Cardiac fibroblast (primary cell): ENCODE data around the gene ENOX2.

Experiments used
- DNase-seq, 2 donors: peaks; one replicate each; pipeline versions ENCODE4 v3.0.0 to v3.0.0-alpha.2; 2010; ENCODE audit warnings: low read depth in 2 of 2
- H3K4me3 ChIP-seq, 2 donors: replicated peaks in 1 of 2; 1 replicate in 1 of 2; 2 replicates in 1 of 2; pipeline ENCODE4 v1.5.1; 2011; ENCODE audit warnings: low read depth in 2 of 2, low read length in 2 of 2, mild to moderate bottlenecking in 2 of 2, moderate library complexity in 1 of 2
- CTCF ChIP-seq: IDR thresholded peaks from one replicate; pipeline ENCODE4 v1.5.1; 2011; ENCODE audit warnings: low read depth, mild to moderate bottlenecking, low read length, inconsistent platforms

ENOX2 gene

GRCh38 chrX:130652824-130653578, 250.0 kb downstream of the ENOX2 start:
- H3K4me3 ChIP-seq = no peak overlapping the region
- TF ChIP-seq CTCF = no peak
- DNase-seq = no peak

GRCh38 chrX:130649738-130650137, 253.3 kb downstream of the ENOX2 start:
- DNase-seq = no peak
- TF ChIP-seq CTCF = no peak
- no peak overlapping the region for H3K4me3 ChIP-seq

GRCh38 chrX:130647468-130647867, 255.5 kb downstream of the ENOX2 start:
- no peak for DNase-seq
- H3K4me3 ChIP-seq = no peak overlapping the region
- no peak for TF ChIP-seq CTCF

GRCh38 chrX:130645955-130646583, 256.9 kb downstream of the ENOX2 start:
- H3K4me3 ChIP-seq = no peak overlapping the region
- no peak for TF ChIP-seq CTCF
- DNase-seq = peak in 1 of 2 donors; percentile 14

GRCh38 chrX:130637591-130637990, 265.4 kb downstream of the ENOX2 start:
- no peak overlapping the region for H3K4me3 ChIP-seq
- no peak for TF ChIP-seq CTCF
- DNase-seq = peak; percentile 40 to 54

- peak in 1 of 2 donors; percentile 14 for DNase-seq
- H3K4me3 ChIP-seq = no peak overlapping the region
- TF ChIP-seq CTCF = no peak
Observed at GRCh38 chrX:130636277-130636676, 266.7 kb downstream of the ENOX2 start.
